ENCODE measurements around the gene NFX1. TPM values are rescaled to one million over a fixed set of nuclear protein-coding genes. Genes with fewer than 3 reads are reported as not detected.
"Not testable (repeated sequence)": the region's sequence is repeated elsewhere in the genome, so short reads cannot be mapped to it uniquely, and the experiment has no call there.

Gene NFX1
- total RNA-seq, 3 donors from 2014 or later: 35.9 to 44.4 (median 39.5) TPM

DNA sequence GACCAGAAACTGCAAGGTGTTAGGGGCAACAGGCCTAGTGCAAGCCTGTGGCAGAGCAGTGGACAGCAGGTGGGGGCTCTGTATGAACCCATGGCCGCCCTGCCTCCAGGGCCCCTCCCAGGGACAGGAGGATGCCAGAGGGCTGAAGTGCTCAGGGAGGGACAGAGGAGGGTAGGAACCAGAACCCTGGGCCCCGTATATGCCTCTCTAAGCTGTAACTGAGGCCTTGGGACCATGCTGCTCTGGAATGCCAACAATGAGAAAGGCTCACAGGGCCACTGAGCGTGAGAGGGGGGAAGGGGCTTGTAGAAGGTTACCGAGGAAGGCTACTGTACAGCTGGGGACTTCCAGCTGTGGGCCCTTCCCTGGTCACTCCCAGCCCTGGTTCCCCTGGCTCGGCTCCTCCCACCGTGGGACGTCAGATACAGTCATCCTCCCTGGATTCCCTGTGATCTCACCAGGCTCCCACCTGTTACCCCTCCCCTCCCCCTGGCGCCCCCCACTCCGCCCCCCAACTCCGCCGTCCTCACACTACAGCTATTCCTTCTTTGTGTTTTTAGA, 91.0 kb downstream of the NFX1 start:
- no peaks in the 10 kb centered on the region for H3K4me1 ChIP-seq (ENCODE audit: low read depth)
- DNase-seq: no peak
- no peaks in the 10 kb centered on the region for H3K36me3 ChIP-seq (ENCODE audit: low read depth)
- ATAC-seq: peak; percentile 17
- no peaks in the 10 kb centered on the region for H3K9me3 ChIP-seq
- TF ChIP-seq, protein P1, sequence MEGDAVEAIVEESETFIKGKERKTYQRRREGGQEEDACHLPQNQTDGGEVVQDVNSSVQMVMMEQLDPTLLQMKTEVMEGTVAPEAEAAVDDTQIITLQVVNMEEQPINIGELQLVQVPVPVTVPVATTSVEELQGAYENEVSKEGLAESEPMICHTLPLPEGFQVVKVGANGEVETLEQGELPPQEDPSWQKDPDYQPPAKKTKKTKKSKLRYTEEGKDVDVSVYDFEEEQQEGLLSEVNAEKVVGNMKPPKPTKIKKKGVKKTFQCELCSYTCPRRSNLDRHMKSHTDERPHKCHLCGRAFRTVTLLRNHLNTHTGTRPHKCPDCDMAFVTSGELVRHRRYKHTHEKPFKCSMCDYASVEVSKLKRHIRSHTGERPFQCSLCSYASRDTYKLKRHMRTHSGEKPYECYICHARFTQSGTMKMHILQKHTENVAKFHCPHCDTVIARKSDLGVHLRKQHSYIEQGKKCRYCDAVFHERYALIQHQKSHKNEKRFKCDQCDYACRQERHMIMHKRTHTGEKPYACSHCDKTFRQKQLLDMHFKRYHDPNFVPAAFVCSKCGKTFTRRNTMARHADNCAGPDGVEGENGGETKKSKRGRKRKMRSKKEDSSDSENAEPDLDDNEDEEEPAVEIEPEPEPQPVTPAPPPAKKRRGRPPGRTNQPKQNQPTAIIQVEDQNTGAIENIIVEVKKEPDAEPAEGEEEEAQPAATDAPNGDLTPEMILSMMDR (IDR thresholded peaks at IDR 0.05): no peak
- H3K4me3 ChIP-seq: no peak overlapping the region
- intact Hi-C loops (cut with DNase I, micrococcal nuclease): no loop called here

DNA sequence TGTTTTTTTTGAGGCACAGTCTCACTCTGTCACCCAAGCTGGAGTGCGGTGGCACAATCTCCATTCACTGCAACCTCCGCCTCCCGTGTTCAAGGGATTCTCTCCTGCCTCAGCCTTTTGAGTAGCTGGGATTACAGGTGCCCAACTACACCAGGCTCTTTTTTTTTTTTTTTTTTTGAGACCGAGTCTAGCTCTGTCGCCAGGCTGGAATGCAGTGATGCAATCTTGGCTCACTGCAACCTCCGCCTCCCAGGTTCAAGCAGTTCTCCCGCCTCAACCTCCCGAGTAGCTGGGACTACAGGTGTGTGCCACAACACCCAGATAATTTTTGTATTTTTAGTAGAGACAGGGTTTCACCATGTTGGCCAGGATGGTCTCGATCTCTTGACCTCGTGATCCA, 92.1 kb downstream of the NFX1 start:
- intact Hi-C loops (cut with DNase I, micrococcal nuclease); H3K4me3 ChIP-seq; H3K4me1 ChIP-seq (ENCODE audit: low read depth); ATAC-seq; DNase-seq; H3K9me3 ChIP-seq; H3K36me3 ChIP-seq (ENCODE audit: low read depth): not testable (repeated sequence)

DNA sequence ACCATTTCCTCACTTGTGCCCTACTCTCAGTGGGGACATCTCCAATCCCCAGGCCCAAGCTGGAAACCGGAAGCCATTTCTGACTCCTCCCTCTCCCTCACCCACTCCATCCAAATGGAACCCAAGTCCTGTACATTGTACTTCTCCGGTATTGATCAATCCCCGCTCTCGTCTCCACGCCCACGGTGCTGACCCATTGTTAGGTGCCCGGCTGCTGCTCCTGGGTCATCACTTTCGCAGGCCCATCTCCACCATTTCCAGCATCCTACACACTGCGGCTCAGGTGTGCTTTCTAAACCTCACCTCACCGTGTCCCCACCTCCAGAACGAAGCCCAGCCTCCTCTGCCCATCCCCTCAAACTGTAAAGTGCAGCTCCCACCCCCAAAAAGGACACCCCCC, 93.1 kb downstream of the NFX1 start:
- intact Hi-C loops (cut with DNase I, micrococcal nuclease); H3K4me3 ChIP-seq; H3K4me1 ChIP-seq (ENCODE audit: low read depth); ATAC-seq; DNase-seq; H3K36me3 ChIP-seq (ENCODE audit: low read depth); H3K9me3 ChIP-seq: not testable (repeated sequence)

DNA sequence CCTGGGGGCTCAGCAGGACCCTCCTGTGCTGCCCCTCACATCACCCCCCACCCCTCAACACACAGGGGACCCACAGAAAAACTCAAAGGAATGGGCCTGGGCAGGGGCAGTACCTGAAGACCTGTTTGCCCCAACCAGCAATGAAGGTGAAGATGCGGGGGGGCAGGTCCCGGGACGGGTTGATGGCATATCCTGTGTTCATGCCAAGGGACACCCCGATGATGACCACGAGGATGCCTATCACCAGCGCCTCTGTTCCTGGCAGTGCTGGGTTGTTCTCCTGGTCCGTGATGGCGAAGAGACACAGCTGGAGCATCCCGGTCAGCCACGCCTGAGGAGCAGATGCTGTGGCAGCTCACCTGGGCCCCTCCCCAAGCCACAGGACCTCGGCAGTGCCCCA, 95.2 kb downstream of the NFX1 start:
- H3K9me3 ChIP-seq; H3K36me3 ChIP-seq (ENCODE audit: low read depth); H3K4me1 ChIP-seq (ENCODE audit: low read depth); intact Hi-C loops (cut with DNase I, micrococcal nuclease); ATAC-seq; H3K4me3 ChIP-seq; DNase-seq: not testable (repeated sequence)

DNA sequence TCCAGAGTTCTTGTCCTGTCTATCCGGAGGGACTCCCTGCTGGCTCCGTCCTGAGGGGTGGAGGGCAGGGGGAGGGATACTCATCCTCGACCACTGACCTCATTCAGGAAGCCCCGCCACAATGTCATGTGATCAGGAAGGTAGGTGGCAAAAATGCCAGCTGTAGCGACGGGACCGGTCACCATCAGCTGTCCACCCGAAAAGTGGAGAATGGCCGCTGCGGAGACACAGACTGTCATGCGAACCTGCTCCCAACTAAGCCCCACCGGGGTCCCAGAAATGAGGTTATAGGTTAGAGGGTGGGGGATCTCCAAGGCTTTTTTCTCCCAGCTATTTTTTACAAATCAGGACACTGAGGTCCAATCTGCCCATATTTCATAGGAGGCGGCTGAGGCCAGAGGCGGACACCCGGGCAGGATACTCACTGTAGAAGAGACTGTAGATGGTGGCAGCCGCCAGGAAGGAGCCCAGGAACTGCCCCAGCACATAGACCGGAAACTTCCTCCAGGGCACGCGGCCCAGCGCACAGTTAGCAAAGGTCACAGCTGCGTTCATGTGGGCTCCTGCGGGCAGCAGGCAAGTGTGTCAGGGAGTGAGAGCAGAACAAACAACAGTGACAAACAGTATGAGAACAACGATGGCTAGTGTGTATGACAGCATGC, 95.8 kb downstream of the NFX1 start:
- H3K36me3 ChIP-seq (ENCODE audit: low read depth); H3K4me1 ChIP-seq (ENCODE audit: low read depth); intact Hi-C loops (cut with DNase I, micrococcal nuclease); H3K4me3 ChIP-seq; H3K9me3 ChIP-seq; ATAC-seq; DNase-seq: not testable (repeated sequence)

DNA sequence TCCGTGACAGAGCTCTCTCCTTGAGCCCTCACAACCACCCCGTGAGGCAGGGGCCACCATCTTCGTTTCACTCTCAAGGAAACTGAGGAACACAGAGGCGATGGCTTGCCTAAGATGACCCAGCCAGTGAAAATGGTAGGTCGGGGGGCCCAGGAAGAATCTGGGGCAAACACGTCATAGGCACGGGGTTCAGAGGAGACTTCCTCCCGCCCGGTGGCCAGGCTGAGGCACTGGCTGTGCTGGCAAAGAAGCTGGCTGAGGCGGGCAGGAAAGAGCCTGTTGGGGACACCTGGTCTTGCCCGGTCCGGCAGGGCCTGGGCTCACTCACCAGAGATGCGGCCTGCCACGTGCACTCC, 96.3 kb downstream of the NFX1 start:
- ATAC-seq; H3K4me3 ChIP-seq; DNase-seq; intact Hi-C loops (cut with DNase I, micrococcal nuclease); H3K9me3 ChIP-seq; H3K4me1 ChIP-seq (ENCODE audit: low read depth); H3K36me3 ChIP-seq (ENCODE audit: low read depth): not testable (repeated sequence)

DNA sequence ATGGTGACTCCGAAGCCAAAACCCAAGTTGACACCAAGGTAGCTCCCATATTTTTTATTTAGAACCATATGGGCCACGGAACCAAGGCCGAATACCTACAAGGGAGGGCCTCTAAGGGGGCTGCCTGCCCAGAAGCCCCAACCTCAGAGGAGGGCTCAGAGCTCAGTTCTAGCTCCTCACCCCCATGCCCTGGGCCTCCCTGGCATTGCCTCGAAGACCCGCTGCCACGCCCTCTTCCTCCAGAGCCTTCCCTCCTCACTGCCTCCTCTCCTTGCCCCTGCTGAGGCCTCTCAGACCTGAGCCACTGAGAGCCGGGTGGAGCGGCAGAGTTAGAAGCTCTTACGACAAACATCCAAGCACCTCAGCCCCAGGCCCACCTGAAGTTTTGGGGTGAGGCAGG, 96.7 kb downstream of the NFX1 start:
- DNase-seq; H3K4me1 ChIP-seq (ENCODE audit: low read depth); H3K4me3 ChIP-seq; ATAC-seq; intact Hi-C loops (cut with DNase I, micrococcal nuclease); H3K36me3 ChIP-seq (ENCODE audit: low read depth); H3K9me3 ChIP-seq: not testable (repeated sequence)

DNA sequence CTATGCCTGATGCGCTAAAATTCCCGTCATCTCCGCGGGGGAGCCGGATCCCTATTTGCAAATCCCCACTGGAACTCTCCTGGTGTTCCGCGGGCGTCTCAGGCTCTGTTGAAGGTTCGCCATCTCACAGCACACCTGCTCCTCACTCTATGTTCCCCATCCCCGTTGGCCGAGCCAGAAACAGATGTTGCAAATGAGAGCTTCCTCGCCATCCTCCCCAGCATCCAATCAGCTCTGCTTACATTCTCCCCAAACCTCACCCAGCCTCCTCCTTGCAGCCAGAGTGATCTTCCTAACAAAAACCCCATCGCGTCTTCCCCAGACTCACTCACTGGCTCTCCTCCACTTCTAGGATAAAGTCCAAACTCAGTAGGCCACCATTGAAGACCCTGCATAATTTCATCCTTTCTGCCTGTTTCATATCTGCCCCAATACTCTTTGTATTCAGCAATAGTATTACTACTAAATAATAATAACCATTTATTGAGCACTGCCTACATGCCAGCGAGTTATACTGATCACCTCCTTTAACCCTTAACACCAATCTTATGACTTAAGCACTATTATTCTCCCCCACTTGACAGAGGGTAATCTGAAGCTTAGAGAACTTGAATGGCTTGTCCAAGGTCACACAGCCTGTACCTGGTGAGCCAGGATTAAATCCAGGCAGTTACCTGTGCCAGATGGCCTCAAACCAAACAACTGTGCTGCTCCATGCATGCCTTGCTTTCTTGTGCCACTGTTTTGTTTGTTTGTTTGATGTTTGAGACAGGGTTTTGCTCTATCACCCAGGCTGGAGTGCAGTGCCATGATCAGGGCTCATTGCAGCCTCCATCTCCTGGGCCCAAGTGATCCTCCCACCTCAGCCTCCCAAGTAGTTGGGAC, 98.0 kb downstream of the NFX1 start:
- Histone ChIP-seq H3K4me1 (ENCODE audit: low read depth) (peaks cover 14% of the 10 kb centered on the region), H3K4me3 (no peak overlapping the region), H3K36me3 (ENCODE audit: low read depth) (no peaks in the 10 kb centered on the region), H3K9me3 (no peaks in the 10 kb centered on the region)
- no peak for DNase-seq
- intact Hi-C loops (cut with DNase I, micrococcal nuclease): no loop called here
- TF ChIP-seq, protein P1 (IDR thresholded peaks at IDR 0.05): no peak
- no peak for ATAC-seq

DNA sequence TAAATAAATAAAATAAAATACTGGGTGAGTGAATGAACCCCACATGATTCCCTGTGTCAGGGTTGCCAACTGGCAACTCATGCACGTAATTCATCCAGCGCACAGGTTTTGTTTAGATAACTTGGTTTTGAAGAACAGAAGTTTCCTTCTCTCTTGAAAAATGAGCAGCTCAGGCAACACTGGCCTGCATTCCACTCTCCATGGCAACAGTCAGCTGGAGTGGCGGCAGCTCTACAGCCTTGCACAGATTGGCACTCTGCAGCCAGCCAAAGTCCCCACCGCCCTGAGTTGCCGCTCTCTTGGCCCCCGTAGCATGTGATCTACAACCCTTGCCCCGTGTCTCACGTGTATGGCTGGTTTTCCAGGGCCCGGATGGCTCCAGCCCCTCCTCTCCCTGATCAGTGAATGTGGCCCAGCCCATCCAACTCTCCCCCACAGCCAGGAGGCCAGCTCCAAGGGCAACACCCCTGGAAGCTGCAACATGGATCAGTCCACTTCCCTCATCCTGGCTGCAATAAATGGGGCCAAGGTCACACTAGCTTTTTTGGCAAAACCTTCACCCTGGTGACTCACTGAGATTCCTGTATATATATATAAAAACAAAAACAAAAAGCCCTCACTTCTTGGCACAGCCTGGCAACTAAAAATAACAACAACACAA, 100.9 kb downstream of the NFX1 start:
- peaks cover 17% of the 10 kb centered on the region for H3K4me1 ChIP-seq (ENCODE audit: low read depth)

DNA sequence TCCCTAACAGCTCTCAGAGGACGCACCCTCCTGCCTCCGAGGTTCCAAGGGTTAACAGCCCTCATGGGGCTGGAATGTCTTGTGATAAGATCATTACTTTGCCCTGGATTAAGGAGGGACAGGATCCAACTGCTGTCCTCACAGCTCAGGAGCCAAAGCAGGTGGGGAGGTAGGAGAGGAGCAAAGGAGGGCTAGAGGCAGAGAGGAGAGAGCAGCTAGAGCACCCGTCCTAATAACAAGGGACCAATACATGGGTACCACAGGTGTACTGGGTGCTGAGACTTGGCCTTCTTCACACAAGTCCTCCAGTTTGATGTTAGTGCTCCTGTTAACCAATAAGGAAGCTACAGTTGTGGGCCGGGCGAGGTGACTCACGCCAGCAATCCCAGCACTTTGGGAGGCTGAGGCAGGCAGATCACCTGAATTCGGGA, 102.3 kb downstream of the NFX1 start:
- ATAC-seq: peak; percentile 83
- H3K4me1 ChIP-seq (ENCODE audit: low read depth): peaks cover 17% of the 10 kb centered on the region
- H3K4me3 ChIP-seq; intact Hi-C loops (cut with DNase I, micrococcal nuclease); H3K9me3 ChIP-seq; H3K36me3 ChIP-seq (ENCODE audit: low read depth): not testable (repeated sequence)
- DNase-seq: peak; percentile 49 to 60 (median 59)

More for the DNA sequence above, 100.9 kb downstream of the NFX1 start:
- H3K4me3 ChIP-seq; intact Hi-C loops (cut with DNase I, micrococcal nuclease); H3K36me3 ChIP-seq (ENCODE audit: low read depth); H3K9me3 ChIP-seq: not testable (repeated sequence)
- DNase-seq: peak; percentile 61 to 73 (median 67)
- peak; percentile 55 for ATAC-seq

All from mucosa of descending colon (tissue), 3 donors.